ENCODE data around the gene RPH3AL. TPM values are rescaled to one million over a fixed set of nuclear protein-coding genes. Genes with fewer than 3 reads are reported as not detected.

Gene RPH3AL
- total RNA-seq, 1 experiment from 2014 or later: 26.0 TPM

DNA sequence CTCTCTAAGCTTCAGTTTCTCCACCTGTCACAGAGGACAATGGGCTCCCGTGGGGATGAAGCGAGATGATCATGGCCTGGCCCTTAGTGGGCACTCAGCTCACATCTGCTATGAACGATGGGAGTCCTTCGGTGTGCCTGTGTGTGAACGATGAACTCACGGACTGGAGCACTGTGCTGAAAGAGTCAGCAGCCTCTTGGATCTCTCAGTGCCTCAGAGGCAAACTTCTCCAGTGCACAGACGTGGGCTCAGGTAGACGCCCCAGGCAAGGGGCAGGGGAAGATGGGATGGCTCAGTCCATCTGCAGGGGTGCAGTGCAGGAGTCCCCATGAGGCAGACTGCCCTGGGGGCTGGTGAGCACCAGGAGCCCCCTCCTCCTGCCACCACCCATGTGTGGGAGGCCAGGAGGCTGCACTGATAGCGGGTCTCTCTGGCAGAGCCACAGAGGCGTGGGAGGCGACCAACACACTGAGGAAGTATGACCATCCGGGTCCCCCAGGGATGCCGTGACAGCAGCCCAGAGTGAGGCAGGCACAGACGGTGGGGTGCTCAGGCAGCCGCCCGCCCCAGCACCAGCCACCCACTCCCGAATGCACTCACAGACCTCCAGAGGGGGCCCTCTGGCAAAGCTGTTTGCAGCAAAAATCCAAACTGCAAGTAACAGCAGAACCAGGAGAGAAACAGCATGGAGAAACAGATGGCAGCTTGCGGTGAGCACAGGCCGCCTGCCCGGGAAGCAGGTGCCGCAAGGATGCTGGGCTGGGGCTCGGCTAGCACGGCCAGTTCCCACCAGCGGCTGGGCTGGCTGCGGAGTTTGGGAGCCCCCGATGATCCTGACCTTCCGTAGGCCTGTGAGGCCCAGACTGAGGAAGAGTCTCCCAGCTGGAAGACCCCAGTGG is 82.7 kb downstream of the RPH3AL start:
- BruUV-seq (replicated peaks): no TSS peak
- intact Hi-C loops (cut with micrococcal nuclease; ENCODE audit: unreplicated experiment): no loop called here
- H3K4me1 ChIP-seq (replicated peaks; ENCODE audit: insufficient read depth): no peaks in the 10 kb centered on the region
- no peak overlapping the region for H3K4me3 ChIP-seq
- H3K27me3 ChIP-seq (ENCODE audit: insufficient read depth, low read depth): 0 out of 2 replicates have a peak, but pooled peaks cover 3% of the 10 kb centered on the region
- H3K79me2 ChIP-seq (ENCODE audit: low read depth): no peaks in the 10 kb centered on the region
- H3K36me3 ChIP-seq (ENCODE audit: low read depth): no peaks in the 10 kb centered on the region
- H3K27ac ChIP-seq: no peak overlapping the region
- H3K9me3 ChIP-seq (ENCODE audit: insufficient read depth, low read depth): no peaks in the 10 kb centered on the region
- no peaks in the 10 kb centered on the region for H3K9me2 ChIP-seq (ENCODE audit: insufficient read depth)
- no peak for DNase-seq
- H3F3A ChIP-seq (ENCODE audit: insufficient read depth, low read depth): no peaks in the 10 kb centered on the region
- no peak overlapping the region for H3K4me2 ChIP-seq
- H2AFZ ChIP-seq: no peak overlapping the region
- CTCF ChIA-PET: no interaction called here
- H4K20me1 ChIP-seq (ENCODE audit: insufficient read depth): no peaks in the 10 kb centered on the region
- no peak for TF ChIP-seq EZH2 (IDR thresholded peaks at IDR 0.05; ENCODE audit: low read depth)
- TF ChIP-seq, protein P1, sequence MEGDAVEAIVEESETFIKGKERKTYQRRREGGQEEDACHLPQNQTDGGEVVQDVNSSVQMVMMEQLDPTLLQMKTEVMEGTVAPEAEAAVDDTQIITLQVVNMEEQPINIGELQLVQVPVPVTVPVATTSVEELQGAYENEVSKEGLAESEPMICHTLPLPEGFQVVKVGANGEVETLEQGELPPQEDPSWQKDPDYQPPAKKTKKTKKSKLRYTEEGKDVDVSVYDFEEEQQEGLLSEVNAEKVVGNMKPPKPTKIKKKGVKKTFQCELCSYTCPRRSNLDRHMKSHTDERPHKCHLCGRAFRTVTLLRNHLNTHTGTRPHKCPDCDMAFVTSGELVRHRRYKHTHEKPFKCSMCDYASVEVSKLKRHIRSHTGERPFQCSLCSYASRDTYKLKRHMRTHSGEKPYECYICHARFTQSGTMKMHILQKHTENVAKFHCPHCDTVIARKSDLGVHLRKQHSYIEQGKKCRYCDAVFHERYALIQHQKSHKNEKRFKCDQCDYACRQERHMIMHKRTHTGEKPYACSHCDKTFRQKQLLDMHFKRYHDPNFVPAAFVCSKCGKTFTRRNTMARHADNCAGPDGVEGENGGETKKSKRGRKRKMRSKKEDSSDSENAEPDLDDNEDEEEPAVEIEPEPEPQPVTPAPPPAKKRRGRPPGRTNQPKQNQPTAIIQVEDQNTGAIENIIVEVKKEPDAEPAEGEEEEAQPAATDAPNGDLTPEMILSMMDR (conservative IDR thresholded peaks at IDR 0.05): no peak
- POLR2A ChIA-PET (ENCODE audit: unreplicated experiment): no interaction called here

DNA sequence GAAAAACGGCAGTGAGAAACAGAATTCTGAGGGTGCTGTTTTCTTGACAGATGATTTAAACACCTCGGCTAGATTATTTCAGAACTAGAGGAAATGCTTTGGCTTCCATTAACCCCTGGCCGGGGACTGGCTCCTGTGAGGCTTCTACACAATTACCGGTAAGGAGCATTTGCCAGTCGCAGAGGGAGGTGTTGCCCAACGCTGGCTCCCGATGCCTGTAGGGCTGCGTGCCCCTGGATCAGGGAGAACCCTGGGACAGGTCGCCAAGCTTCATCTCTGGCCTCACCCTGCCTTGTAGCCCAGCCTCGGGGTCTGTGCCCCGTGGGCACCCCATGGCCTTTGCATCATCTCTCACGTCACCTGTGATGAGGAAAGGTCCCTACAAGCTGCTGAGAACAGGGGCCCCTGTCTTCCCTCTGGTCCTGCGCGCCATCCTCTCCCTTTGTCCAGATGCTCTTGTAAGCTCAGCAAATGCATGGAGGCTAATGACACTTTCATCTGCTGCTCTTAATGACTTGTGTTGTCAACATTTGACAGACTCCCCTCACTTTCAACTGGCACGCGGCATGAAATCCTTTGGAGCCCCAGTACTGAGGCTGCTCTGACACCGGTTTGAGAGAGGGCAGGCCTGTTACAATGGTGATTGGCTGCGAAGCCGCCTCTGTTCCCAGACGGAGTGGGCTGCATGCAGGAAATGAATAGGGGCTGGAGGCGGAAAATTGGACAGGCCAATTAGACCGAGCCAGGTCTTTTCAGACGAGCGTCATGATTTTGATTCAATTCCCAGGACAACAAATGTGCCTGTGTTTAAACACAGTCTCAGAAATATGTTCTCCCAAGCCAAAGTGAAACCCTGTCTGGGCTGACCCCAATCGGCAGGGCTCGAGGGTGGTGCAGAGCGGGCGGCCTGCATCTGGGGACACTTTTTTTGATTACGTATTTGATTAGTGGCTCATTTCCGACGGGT is 85.6 kb downstream of the RPH3AL start:
- Histone ChIP-seq H3K4me1 (replicated peaks; ENCODE audit: insufficient read depth) (no peaks in the 10 kb centered on the region), H3K27me3 (ENCODE audit: insufficient read depth, low read depth) (0 out of 2 replicates have a peak, but pooled peaks cover 3% of the 10 kb centered on the region), H3K4me3 (no peak overlapping the region), H3K9me2 (ENCODE audit: insufficient read depth) (no peaks in the 10 kb centered on the region), H3K36me3 (ENCODE audit: low read depth) (no peaks in the 10 kb centered on the region), H2AFZ (no peak overlapping the region), H3F3A (ENCODE audit: insufficient read depth, low read depth) (no peaks in the 10 kb centered on the region), H3K4me2 (no peak overlapping the region), H3K9me3 (ENCODE audit: insufficient read depth, low read depth) (no peaks in the 10 kb centered on the region), H3K27ac (no peak overlapping the region), H4K20me1 (ENCODE audit: insufficient read depth) (no peaks in the 10 kb centered on the region; the same call in 1 of the 2 replicates), H3K79me2 (ENCODE audit: low read depth) (no peaks in the 10 kb centered on the region)
- no TSS peak for BruUV-seq (replicated peaks)
- ChIA-PET CTCF (interaction anchor here (0.7 kb wide), 1 partner anchor 35 kb away, joined by 3 read pairs; no protein-coding TSS in a partner anchor), POLR2A (ENCODE audit: unreplicated experiment) (no interaction called here)
- no peak for DNase-seq
- intact Hi-C loops (cut with micrococcal nuclease; ENCODE audit: unreplicated experiment): no loop called here
- TF ChIP-seq, protein P1 (conservative IDR thresholded peaks at IDR 0.05): no peak
- TF ChIP-seq EZH2 (IDR thresholded peaks at IDR 0.05; ENCODE audit: low read depth): no peak

DNA sequence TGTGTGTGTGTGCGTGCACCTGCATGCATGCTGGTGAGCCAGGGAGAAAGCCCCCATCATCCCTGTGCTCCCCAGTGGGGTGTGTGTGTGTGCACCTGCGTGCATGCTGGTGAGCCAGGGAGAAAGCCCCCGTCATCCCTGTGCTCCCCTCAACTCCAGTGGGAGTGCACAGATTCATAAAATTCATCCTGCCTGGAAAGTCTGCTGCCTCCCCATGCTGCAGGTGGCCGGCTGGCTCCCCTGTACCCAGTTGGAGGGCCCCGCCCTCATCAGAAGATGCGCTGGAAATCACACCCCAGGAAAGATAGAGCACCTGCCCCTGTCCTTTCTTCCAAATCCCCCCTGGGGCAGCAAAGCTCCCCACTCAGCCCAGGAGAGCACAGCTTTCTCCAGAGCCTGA is 86.4 kb downstream of the RPH3AL start:
- intact Hi-C loops (cut with micrococcal nuclease; ENCODE audit: unreplicated experiment): no loop called here
- Histone ChIP-seq H3K27ac (no peak overlapping the region), H3K4me2 (no peak overlapping the region), H3F3A (ENCODE audit: insufficient read depth, low read depth) (no peaks in the 10 kb centered on the region), H3K9me3 (ENCODE audit: insufficient read depth, low read depth) (no peaks in the 10 kb centered on the region), H3K27me3 (ENCODE audit: insufficient read depth, low read depth) (0 out of 2 replicates have a peak, but pooled peaks cover 3% of the 10 kb centered on the region), H3K36me3 (ENCODE audit: low read depth) (no peaks in the 10 kb centered on the region), H3K79me2 (ENCODE audit: low read depth) (no peaks in the 10 kb centered on the region), H3K4me1 (replicated peaks; ENCODE audit: insufficient read depth) (no peaks in the 10 kb centered on the region), H2AFZ (no peak overlapping the region), H3K9me2 (ENCODE audit: insufficient read depth) (no peaks in the 10 kb centered on the region), H3K4me3 (no peak overlapping the region), H4K20me1 (ENCODE audit: insufficient read depth) (no peaks in the 10 kb centered on the region; the same call in 1 of the 2 replicates)
- POLR2A ChIA-PET (ENCODE audit: unreplicated experiment): no interaction called here
- DNase-seq: no peak
- CTCF ChIA-PET: no interaction called here
- BruUV-seq (replicated peaks): no TSS peak
- TF ChIP-seq, protein P1 (conservative IDR thresholded peaks at IDR 0.05): no peak
- no peak for TF ChIP-seq EZH2 (IDR thresholded peaks at IDR 0.05; ENCODE audit: low read depth)
